GM21423 (cell line): ENCODE results near the gene ZNF497.
"Not testable (repeated sequence)": the region's sequence is repeated elsewhere in the genome, so short reads cannot be mapped to it uniquely, and the experiment has no call there.

Source experiments
- ATAC-seq: cut with Tn5 transposase; IDR thresholded peaks from one replicate; pipeline ENCODE4 v1.9.1; 2021; ENCODE audit warnings: mild to moderate bottlenecking, moderate library complexity; ENCODE audit not compliant: unreplicated experiment

Gene ZNF497

GRCh38 chr19:58395220-58395978, 32.8 kb upstream of the ZNF497 start, which contains the start of gene RNF225:
Gene RNF225, plus strand, starts transcription at chr19:58395656. Its CDS starts 434 bp downstream, at chr19:58396090.
- no peak for ATAC-seq

- no peak for ATAC-seq
Observed at GRCh38 chr19:58394821-58395219, 32.3 kb upstream of the ZNF497 start.

GRCh38 chr19:58393725-58394033, 31.1 kb upstream of the ZNF497 start:
- no peak for ATAC-seq

GRCh38 chr19:58392945-58393724, 30.6 kb upstream of the ZNF497 start:
- no peak for ATAC-seq

GRCh38 chr19:58388175-58388526, 25.6 kb upstream of the ZNF497 start:
- no peak for ATAC-seq

GRCh38 chr19:58387338-58388174, 25.0 kb upstream of the ZNF497 start:
- no peak for ATAC-seq

GRCh38 chr19:58386576-58387337, 24.2 kb upstream of the ZNF497 start, which contains the start of gene RPS5:
Gene RPS5, plus strand, starts transcription at chr19:58387269. Its CDS starts 869 bp downstream, at chr19:58388138.
- ATAC-seq: peak; percentile 89

- peak; percentile 4 for ATAC-seq
Observed at GRCh38 chr19:58385891-58386575, 23.5 kb upstream of the ZNF497 start.

- ATAC-seq: no peak
Observed at GRCh38 chr19:58385313-58385890, 22.9 kb upstream of the ZNF497 start.

- no peak for ATAC-seq
Observed at GRCh38 chr19:58382997-58383603, 20.5 kb upstream of the ZNF497 start.

GRCh38 chr19:58381460-58382212, 19.1 kb upstream of the ZNF497 start:
- no peak for ATAC-seq

- ATAC-seq: peak; percentile 76
Observed at GRCh38 chr19:58380662-58381459, 18.3 kb upstream of the ZNF497 start, which contains the start of gene ZNF837. Gene ZNF837, minus strand, starts transcription at chr19:58381030. Its CDS starts 11,698 bp downstream, at chr19:58369332.

- ATAC-seq: no peak
Observed at GRCh38 chr19:58380037-58380661, 17.6 kb upstream of the ZNF497 start.

GRCh38 chr19:58379246-58379645, 16.7 kb upstream of the ZNF497 start:
- ATAC-seq: no peak

GRCh38 chr19:58376724-58377123, 14.2 kb upstream of the ZNF497 start:
- not testable (repeated sequence) for ATAC-seq

- ATAC-seq: no peak
Observed at GRCh38 chr19:58374200-58374599, 11.6 kb upstream of the ZNF497 start.
